Posterior cingulate gyrus (tissue), 11 donors: ENCODE data around the gene SOX30.

ENCODE experiments used
- DNase-seq, 10 donors: peaks; one replicate each; pipeline versions ENCODE4 v3.0.0 to v3.0.0-alpha.2; 2020 to 2021; ENCODE audit warnings: mixed read lengths in 3 of 10
- intact Hi-C: fragments of 100-400 bp; cut with DNase I; formaldehyde crosslinking; loops from one replicate; pipeline ENCODE4 v1.15.1; 2023

Gene SOX30

DNA sequence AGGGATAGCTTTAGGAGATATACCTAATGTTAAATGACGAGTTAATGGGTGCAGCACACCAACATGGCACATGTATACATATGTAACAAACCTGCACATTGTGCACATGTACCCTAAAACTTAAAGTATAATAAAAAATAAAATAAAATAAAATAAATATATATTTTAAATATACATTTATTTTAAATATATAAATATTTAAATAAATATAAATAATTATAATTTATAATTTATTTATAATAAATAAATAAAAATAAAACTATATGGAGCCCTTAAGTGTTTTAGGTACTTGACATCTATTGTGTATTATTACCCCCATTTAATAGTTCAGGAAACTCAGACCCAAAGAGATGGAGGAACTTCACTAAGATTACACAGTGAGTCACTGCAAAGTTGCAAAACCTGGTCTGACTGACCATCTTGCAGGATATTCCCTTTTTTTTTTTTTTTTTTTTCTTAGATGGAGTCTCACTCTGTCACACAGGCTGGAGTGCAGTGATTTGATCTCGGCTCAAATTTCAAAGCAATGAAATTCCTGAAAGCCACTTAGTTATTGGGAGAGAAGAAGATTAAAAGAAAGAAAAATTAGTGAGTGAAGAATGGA, 13.3 kb upstream of the SOX30 start:
- intact Hi-C loops = no loop called here
- no peak for DNase-seq

DNA sequence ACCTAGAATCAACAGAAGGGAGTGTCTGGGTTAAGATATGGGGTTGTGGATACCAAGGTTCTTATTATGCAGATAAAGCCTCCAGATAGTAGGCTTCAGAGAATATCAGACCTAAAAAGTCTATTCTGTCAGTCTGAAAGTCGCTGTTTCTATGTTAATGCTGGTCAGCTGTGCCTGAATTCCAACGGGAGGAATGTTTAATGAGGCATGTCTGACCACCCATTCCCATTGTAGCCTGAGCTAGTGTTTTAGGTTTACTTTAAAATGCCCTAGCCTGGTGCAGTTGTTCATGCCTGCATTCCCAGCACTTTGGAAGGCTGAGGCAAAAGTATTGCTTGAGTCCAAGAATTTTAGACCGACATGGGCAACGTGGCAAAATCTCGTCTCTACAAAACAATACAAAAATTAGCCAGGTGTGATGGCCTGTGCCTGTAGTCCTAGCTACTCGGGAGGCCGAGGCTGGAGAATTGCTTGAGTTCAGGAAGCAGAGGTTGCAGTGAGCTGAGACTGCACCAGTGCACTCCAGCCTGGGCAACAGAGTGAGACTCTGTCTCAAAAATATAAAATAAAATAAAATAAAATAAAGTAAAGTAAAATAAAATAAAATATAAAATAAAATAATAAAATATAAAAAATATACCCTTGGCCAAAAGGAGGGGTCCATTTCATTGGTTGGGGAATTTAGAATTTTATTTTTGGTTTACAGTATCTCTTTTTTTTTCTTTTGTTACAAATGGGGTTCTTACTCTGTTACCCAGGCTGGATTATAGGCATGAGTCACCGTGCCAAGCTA, 7.8 kb upstream of the SOX30 start:
- no peak for DNase-seq
- intact Hi-C loops = no loop called here

DNA sequence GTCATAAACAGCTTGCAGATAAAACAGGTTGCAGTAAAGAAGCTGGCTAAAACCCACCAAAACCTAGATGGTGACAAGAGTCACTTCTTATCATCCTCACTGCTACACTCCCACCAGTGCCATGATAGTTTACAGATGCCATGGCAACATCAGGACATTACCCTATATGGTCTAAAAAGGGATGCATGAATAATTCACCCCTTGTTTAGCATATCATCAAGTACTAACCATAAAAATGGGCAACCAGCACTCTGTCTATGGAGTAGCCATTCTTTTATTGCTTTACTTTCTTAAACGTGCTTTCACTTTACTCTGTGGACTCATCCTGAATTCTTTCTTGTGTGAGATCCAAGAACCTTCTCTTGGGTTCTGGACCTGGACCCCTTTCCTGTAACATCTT, 6.7 kb upstream of the SOX30 start:
- intact Hi-C loops = no loop called here
- no peak for DNase-seq

DNA sequence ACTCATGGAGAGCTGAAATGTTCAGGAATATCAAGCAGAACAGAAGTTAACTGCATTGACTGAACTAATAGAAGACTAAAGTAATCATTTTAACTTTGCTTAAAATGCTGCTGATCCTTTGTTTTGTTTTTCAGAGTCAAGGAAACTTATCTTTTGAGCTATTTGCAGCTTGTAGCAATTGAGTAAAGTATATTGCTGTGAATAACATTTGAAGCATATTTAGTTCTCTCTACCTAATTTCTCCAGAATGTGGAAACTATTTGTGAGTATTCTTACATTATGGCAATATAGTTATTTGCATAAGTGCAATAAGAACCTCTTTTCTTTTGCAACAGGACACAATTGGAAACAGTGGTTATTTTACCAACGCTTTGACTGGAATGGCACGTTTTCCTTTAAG, 5.3 kb upstream of the SOX30 start:
- intact Hi-C loops = no loop called here
- no peak for DNase-seq

DNA sequence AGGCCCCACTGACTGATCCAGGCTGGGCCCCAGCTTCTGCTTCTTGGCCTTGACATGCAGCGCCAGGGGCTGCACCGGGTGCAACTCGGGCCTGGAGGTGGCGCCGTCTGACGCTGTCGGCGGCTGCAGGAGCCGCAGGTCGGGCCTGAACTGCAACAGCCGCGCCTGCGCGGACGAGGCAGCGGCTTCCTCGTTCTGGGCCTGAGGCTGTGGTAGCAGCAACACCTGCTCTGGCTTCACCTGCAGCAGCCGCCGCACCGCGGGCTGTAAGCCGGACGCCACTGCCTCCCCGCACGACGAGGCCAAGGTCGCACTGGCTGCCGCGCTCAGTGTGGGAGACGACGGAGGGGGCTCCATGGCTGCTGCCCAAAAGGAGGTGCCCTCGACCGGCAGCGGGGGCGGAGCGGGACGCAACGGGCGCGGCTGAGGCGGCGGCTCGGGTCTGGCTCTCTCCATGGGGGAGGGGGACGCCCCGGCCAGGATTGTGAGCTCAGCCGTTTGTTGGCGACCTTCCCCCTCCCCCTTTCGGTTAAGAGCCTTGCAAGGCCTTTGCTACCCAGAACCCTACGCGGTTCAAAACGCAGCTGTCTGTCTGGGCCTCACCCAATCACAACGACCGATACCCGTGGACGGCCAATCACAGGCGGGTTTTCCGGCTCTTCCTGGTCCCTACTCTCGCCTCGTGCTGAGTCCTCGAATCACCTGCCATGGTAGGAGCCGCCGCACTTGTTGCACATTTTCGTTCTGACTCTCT, 438 bp downstream of the SOX30 start:
- DNase-seq = peak in 4 of 10 donors; percentile 30 to 85 (median 80)
- intact Hi-C loops = no loop called here

DNA sequence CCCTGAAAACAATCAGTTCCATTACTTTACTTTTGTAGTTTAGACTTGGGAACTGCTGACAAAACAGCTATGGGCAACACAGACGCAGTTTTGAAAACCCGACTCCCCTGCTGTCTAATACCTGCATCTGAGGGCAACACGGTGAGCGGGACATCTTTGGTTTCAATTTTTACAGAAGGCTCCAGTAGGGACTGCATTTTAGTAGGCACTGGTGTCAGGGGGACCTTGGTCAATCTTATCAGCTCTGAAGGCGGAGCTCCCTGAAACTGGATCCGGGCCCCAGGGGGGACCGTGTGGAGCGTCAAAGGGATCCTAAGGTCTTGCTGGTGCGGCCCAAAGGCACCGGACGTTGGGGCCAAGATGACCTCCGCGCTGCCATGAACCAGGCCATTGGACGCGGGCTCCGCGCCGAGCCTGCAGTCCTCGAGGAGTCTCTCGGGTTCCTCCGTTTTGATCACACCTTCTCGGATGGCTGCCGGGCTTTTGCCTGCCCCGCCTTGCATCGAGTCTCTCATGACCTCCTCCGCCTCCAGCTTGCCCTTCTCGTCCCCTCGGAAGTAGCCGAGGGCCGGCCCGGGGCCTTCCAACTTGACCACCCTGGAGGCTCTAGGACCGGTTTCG, 1.1 kb downstream of the SOX30 start:
- intact Hi-C loops = no loop called here
- DNase-seq = peak in 1 of 10 donors; percentile 65

DNA sequence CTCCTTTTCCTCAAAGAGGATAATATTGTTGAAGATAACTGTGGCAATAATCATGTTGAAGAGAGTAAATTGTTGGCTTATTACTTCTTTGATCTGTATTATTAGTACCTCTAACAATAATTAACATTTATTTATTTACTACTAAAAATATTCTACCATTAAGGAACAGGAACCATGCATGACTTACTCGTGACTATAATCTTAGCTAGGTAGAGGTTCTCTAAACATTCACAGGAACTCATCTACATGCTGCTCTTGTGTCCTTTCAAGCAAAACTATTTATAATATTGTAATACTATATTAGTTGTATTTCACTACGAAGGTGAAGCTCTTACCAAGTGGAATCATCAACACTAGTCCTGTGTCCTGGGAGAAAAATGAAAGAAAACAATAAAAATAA, 3.1 kb downstream of the SOX30 start:
- intact Hi-C loops = no loop called here
- DNase-seq = no peak

DNA sequence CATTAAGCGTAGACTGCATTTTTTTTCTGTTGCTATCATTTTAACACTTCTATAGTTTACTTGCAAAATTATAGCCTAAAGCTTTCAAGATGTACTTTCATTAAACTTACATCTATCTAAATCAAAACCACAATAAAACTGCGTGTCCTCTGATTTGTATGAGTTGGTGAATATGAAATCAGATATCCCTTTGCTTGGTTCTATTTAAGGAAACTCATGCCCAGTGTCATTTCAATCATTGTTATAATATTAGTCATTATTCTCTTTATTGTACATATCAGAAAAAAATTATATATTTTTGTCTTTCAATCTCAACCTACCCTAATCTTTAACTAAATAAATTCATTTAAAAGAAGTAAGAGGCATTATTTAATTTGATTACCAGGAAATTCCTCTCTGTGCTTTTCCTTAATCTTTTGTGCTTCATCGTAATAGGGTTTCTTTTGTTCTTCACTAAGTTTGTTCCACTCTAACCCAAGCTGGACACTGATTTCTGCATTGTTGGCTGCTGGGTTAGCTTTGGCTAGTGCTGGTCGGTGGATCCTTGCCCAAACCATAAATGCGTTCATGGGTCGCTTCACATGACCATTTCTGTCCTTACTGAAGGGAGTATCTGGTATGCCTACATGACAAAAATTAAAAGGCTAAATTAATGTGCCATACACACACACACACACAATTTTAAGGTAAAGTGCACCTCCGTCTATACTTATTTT, 3.8 kb downstream of the SOX30 start:
- intact Hi-C loops = no loop called here
- DNase-seq = no peak

DNA sequence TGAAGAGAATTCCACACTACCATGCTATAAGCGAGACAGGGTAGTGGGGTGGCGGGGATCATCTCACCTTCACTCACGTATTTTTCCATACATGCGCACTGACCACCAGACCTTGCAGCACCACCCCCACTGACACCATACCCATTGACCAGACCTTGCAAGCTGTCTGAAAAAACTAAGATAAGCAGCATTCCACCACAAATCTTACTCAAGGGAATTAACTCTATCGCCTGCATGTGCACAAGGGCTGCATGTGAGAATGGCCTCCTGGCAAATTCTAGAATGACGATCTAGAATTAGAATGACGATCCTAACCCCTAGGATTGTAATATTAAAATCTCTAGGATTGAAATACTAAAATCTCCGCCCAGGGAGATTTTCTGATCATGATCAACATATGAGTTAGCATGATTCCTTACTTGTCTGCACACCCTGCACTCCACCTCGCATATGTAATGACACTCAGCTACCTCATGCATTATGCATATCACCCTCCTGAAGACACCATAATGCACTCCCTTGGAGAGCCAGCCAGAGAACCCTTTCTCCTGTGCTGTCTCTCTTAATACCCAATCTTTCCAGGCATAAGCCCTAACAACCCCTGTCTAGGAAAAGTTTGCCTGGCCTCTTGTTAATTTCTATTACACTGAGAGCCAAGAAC, 11.7 kb downstream of the SOX30 start:
- DNase-seq = no peak
- intact Hi-C loops = no loop called here

DNA sequence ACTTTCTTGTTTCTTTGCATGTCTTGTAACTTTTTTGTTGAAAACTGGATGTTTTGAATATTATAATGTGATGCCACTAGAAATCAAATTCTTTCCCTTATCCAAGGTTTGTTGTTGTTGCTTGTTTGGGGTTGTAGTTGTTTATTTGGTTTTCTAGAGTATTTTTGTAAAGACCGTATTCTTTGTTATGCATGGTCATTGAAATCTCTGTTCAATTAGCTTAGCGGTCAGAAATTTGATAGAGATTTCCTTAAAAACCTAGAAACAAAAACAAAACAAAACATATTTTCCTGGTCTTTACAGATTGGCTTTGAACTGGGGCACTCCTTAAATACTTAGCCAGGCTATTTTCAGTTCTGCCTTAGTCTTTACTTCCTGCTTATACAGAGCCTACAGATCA, 21.9 kb downstream of the SOX30 start:
- no peak for DNase-seq
- intact Hi-C loops = no loop called here

DNA sequence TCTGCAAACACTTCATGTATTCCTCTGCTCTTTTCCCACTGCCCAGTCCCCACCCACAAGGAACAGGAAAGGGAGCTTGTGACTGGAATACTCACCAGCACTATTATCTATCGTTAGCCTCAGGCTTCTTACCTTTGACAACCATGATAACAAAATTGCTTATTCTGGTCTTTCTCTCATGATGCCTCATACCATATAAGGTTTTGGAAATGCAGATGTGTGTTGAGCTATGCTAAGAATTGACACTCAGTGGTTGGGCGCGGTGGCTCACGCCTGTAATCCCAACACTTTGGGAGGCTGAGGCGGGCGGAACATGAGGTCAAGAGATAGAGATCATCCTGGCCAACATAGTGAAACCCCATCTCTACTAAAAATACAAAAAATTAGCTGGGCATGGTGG, 25.4 kb downstream of the SOX30 start:
- intact Hi-C loops = no loop called here
- no peak for DNase-seq

DNA sequence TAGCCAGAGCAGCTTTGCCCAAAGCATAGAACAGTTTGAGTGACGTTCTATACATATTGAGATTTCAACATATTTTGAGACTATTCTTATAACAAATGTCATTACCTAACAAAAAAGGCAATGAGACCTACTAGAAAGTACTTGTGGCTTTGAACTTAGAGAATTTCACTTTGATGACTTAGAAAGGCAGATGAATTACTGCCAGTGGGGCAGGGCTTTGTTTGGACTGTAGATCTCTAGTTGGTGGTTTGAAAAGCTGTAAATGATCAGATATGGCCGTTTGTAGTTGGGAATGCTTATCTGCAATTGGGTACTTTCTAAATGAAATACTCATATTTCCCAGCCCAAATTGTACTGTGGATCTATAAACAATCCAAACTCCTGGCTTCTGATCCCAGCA, 28.1 kb downstream of the SOX30 start:
- DNase-seq = no peak
- intact Hi-C loops = no loop called here

DNA sequence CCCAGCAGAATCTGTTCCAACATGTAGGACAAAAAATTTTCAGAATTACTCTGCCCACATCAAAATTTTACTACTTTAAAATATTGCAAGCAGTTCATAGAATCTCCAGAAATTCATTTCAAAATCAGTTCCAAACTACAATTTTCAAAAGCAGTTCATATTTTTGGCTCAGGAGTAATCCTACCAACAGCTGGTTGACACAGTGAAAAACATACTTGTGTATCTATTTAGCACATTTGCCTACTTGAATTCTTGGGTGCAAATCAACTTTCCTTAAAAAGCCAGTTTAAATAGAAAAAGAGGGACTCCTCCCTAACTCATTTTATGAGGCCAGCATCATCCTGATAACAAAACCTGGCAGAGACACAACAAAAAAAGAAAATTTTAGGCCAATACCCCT, 31.5 kb downstream of the SOX30 start:
- intact Hi-C loops = no loop called here
- no peak for DNase-seq

DNA sequence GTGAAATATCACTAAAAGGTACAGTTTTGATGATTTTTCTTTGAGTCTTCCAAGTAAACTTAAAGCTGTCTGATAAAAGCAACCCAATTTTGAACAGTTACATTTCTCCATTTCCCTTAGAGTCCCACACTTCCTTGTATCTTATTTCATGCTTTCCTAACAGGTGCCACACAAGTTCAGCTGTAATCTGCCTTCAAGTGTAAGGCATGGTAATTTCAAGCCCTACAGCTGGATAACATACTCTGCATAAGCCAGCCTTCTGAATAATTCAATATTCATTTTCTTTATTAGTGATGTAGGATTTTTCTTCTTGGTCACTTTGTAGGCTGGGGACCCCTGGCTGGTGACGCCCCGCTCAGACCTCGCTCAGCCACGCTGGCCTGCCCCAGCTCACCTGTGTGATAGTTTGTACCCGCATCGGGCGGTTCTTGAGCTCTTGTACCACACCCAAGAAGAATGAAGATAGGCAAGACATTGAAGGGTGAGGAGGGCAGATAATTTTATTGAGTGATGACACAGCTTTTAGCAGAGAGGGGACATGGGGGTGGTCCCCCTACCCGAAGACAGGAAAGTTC, 34.0 kb downstream of the SOX30 start:
- DNase-seq = peak in 1 of 10 donors; percentile 68
- intact Hi-C loops = no loop called here

DNA sequence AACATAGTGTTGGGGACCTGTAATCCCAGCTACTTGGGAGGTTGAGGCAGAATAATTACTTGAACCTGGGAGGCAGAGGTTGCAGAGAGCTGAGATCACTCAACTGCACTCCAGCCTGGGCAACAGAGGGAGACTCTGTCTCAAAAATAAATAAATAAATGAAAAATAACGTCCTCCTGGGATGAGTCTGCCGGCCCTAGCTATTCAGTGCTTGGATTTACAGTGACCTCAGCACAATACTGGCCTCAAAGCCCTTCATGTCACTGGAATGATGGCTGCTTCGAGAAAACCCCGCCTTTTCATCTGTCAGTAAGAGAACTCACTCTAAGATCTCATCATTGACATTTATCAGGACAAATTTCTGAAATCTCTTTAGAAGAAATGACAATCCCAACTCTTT, 35.5 kb downstream of the SOX30 start:
- DNase-seq = no peak

DNA sequence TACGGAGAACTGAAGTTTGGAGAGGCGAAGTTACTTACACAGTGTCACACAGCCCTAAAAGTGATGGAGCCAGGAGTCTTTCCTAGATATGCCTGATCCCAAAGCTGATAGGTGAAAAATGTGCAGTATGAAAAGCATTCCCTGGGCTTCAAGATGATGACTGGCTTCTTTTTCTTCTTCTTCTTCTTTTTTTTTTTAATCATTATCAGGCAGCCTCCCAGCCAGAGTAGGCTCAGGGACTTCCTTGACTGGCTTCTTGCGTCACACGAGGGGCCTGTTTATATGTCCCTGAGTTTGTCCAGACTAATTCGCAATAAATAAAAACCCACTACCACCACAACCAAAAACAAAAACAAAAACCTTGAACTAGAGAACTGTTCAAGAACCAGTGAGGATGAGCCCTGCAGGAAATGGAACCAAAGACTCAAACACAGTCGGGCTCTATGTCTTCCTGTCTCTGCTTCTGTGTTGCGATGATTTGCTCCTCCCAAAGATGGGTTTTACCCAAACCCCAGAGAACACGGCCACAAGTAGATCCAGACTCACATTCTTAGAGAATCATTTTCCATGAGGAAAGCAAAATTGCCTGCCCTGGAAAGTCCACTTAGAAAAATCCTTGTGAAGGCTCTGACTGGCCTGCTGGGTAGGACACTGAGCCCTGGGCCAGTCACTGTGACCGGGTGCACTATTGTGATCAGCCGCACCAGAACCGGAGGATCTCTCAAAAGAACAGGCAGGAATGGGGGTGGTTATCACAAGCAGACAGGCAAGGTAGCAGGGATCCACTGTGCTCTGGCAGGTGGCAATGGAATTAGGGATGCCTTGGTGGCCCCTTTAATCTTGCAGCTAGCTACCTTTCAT, 38.6 kb downstream of the SOX30 start:
- DNase-seq = no peak
- intact Hi-C loops = no loop called here

More for the DNA sequence above, 35.5 kb downstream of the SOX30 start:
- intact Hi-C loops = no loop called here

DNA sequence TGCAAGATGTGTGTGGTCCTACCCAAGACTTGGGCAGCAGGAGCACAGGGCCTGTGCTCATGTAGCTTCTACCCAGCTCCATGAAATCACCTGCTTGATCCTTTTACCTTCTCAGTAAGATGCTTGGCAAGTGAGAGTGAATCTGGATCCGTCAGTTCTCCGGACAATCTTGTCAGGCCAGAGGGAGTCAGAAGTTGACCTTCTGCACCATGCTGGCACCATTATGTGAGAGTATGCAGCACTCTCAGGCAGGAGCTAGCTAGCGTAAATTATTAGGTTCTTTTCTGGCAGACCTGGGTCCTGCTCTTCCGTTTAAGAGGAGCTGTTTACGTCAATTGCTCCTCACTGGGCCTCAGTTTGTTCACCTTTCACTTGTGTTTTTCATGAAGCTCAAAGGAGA, 39.7 kb downstream of the SOX30 start:
- intact Hi-C loops = no loop called here
- no peak for DNase-seq

DNA sequence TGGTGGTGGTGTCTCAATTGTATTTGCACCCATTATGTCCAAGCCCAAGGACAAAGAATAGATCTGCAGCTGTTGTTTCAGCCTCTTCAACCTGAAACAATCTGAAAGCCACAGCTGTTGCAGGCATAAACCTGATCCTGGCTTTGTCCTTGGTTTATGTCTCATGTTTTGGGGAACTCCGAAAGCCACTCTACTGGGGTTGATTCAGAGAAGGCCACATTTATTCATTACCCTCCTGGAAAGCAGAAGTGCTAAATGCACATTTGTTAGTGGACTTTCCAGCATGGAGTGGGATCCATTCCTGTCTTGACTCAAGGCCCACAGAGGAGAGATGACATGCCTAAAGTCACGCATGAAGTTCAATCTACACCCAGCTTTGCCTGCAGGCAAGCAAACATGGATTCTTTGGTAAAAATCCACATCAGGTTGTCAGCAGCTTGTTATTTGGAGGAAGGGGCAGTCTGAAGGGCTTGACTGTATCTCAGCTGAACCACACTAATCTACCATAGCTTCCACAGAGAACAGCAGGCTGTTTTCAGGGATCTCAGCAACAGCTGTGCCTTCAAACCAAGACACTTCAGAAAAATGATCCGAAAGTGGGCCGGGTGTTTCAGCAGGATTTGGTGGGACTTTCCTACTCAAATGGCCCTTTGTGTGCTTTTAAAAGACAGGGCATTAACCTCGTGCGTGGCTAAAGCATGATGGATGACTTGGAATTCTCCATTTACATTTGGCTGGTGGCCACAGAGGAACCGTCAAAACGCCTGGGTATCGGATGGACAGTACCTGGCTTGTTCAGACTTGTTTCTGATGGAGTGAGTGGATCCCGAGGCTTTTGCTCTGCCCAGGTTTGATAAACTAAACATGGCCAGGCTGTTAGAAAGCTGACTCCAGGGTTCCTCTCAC, 40.4 kb downstream of the SOX30 start:
- intact Hi-C loops = no loop called here
- DNase-seq = no peak
